GM10248 (cell line): ENCODE results near the gene POLR1D.

Source experiments
- CTCF ChIA-PET: fragments of 300-600 bp; sonication (Branson Sonifier 250); formaldehyde crosslinking; extraction: SDS; loops from one replicate; lab custom pipeline; 2021; ENCODE audit warnings: antibody characterized with exemption; lab: Yijun Ruan, JAX
- POLR2A ChIA-PET: fragments of 350-650 bp; sonication (Branson Sonifier 250); formaldehyde crosslinking; extraction: SDS; loops from one replicate; lab custom pipeline; 2020; ENCODE audit warnings: antibody characterized with exemption; lab: Yijun Ruan, JAX
- DNase-seq: peaks from one replicate; pipeline ENCODE4 v3.0.0; 2012; ENCODE audit errors: extremely low spot score
- TF ChIP-seq, protein P1 (sequence below): IDR thresholded peaks from 2 replicates; pipeline ENCODE4 v1.5.1; 2012; ENCODE audit warnings: mild to moderate bottlenecking, low read depth; ENCODE audit errors: extremely low read depth, missing control alignments, control extremely low read depth

Gene POLR1D, protein sequence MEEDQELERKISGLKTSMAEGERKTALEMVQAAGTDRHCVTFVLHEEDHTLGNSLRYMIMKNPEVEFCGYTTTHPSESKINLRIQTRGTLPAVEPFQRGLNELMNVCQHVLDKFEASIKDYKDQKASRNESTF

DNA sequence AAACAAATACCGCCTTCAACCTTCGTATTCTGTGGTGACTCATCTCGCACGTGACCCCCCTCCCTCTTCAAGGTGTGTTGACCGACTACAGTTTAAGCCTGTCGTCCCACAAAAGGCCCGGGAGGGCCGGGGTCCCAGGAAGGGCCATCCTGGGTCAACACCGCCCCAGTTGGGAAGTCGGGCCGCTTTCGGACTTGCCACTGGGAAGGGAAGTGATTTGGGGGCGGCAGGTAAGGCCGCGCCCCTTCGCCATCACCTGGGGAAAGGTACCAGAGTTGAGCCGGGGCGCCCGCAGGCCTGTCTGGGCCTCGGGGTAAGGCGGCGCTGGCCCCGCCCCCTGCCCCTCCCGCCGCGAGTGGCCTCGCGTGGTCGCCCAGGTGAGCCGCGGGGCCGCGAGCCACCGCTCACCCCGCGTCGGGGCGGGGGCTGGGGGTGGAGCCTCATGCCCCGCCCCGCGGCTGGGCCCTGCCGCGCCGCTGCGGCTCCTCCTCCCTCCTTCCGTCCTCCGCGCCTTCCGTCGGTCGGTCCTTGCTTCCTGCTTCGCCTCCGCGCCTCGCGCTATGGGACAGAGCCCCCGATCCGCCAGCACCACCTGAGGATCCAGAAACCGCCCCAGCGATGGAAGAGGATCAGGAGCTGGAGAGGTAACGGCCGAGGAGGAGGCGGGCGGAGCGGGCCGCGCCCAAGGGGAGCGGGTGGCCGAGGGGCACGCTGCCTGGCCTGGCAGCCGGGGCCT, at the start of gene POLR1D:
POLR1D (plus strand) TSS at position 527 of the 736 bp plus-strand sequence; CDS start at position 619, 92 bp downstream.
- CTCF ChIA-PET, result interaction anchor here (0.8 to 2.7 kb wide), 6 partner anchors 13 to 26 kb away, joined by 3 to 10 read pairs (median 4); no protein-coding TSS in a partner anchor
- peak; percentile 93 for DNase-seq
- POLR2A ChIA-PET, result no interaction called here
- TF ChIP-seq, protein P1, sequence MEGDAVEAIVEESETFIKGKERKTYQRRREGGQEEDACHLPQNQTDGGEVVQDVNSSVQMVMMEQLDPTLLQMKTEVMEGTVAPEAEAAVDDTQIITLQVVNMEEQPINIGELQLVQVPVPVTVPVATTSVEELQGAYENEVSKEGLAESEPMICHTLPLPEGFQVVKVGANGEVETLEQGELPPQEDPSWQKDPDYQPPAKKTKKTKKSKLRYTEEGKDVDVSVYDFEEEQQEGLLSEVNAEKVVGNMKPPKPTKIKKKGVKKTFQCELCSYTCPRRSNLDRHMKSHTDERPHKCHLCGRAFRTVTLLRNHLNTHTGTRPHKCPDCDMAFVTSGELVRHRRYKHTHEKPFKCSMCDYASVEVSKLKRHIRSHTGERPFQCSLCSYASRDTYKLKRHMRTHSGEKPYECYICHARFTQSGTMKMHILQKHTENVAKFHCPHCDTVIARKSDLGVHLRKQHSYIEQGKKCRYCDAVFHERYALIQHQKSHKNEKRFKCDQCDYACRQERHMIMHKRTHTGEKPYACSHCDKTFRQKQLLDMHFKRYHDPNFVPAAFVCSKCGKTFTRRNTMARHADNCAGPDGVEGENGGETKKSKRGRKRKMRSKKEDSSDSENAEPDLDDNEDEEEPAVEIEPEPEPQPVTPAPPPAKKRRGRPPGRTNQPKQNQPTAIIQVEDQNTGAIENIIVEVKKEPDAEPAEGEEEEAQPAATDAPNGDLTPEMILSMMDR, result no peak

DNA sequence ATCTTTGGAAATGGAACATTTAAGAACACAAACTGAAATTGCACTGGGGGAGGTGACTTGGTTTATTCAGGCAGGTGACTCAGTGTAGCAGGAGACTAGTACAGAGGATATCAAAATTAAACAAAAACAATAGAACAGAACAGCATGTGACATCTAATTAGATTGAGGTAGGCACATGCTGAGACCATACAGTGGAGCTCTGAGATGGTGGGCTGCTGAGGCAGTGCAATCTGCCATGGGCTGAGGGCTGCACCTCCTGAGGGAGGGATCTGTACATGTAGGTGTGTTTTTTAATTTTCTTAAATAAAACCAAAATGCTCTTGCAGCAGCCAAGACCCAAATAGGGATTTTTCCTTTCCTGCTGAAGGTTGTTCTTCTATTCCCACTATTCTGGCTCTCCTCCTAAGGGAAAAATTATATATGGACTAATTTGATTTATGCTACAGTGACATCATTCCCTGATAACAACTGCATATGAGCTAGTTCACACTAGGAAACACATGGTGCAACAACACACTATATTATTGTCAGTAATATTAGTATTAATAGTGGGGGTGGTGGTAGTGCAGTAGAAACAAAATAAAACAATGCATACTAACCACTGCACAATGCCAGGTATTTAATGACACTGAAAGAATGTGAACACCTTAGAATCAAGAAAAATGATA, 49.3 kb upstream of the POLR1D start:
- POLR2A ChIA-PET, result no interaction called here
- DNase-seq, result no peak
- TF ChIP-seq, protein P1, result no peak
- CTCF ChIA-PET, result interaction anchor here (1.0 to 1.6 kb wide), 4 partner anchors 14 to 26 kb away, joined by 3 to 4 read pairs (median 3); no protein-coding TSS in a partner anchor

DNA sequence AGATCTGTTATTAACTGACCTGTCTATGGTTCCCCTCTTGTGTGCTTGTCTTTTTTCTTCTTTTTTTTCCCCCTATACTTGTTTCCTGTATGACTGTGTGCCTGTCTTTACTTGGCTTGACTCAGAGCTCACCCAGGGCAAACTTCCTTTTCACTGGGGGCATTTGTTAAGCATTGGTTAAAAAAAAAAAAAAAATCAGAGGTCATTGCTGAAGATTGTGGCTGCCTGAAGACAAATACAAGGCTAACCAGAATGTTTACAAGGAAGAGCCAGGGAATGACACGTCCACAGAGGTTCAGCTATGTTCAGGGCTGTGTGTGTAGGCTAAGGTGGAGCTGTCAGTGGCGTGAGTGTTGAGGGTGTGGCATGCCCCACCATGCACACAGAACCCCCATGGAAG, 48.4 kb upstream of the POLR1D start:
- DNase-seq, result no peak
- TF ChIP-seq, protein P1, result no peak
- POLR2A ChIA-PET, result no interaction called here
- CTCF ChIA-PET, result interaction anchor here (1.0 to 1.6 kb wide), 4 partner anchors 13 to 47 kb away, joined by 3 to 4 read pairs (median 3); partner anchors contain the start of gene LNX2

DNA sequence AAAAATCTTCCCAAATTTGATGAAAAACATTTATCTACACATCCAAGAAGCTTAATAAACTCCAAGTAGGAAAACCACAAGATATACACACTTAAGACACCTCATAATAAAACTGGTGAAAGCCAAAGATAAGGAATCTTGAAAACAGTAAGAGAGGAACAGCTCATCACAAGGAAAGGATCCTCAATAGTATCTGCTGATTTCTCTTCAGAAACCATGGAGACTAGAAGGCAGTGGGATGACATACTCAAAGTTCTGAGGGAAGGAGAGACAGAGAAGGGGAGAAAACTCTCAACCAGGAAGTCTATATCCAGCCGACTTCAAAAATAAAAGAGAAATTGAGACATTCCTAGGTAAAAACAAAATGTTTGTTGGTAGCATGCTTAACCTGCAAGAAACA, 47.0 kb upstream of the POLR1D start:
- DNase-seq, result no peak
- CTCF ChIA-PET, result no interaction called here
- TF ChIP-seq, protein P1, result no peak
- POLR2A ChIA-PET, result no interaction called here

DNA sequence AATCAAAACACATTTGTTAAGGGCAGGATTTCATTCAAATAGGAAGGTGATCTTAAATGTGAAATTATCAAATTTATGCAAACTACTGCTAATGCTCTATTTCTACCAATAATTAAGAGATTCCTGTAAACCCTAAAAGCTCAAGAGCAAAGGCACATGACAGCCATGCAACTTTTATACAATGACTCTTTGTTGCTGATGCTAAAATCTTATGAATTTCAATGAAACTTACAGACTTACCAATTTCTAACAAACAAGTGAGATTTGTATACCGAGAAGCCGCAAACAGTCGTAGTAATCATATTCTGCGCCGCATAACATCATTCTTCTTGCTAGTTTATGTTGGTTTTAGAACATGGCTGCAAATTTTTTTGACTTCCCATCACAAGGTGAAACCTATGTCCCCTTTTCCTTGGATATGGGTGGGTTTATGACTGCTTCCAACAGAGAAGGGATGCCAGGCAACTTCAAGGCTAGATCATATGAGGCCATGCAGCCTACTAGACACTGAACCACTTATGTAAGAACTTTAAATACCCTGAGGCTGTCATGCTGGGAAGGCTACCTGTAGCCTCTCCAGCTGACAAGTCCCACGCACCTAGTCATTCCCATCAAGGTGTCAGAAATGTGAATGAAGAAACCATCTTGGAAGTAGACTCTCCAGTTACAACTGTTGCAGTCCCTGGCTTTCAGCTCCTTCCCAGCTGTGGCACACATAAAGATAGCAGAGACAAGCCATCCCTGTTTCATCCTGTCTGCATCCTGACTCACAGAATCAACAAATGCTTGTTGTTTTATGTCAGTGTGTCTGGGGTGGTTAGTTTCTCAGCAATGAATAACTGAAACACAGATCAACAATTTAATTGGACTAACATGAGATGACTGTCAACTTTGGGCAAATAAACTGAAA, 43.3 kb upstream of the POLR1D start:
- ChIA-PET CTCF (interaction anchor here (1.6 kb wide), 1 partner anchor 12 kb away, joined by 4 read pairs; no protein-coding TSS in a partner anchor), POLR2A (no interaction called here)
- TF ChIP-seq, protein P1, result no peak
- no peak for DNase-seq
